SKM-1 (cell line): ENCODE data around the gene ERCC2.

Experiments
- DNase-seq: peaks from one replicate; lab custom pipeline; 2025; ENCODE audit not compliant: unreplicated experiment; lab: John Stamatoyannopoulos, UW

ERCC2 gene

GRCh38 chr19:45402298-45403061 lies 32.1 kb upstream of the ERCC2 start:
- DNase-seq = no peak

DNA sequence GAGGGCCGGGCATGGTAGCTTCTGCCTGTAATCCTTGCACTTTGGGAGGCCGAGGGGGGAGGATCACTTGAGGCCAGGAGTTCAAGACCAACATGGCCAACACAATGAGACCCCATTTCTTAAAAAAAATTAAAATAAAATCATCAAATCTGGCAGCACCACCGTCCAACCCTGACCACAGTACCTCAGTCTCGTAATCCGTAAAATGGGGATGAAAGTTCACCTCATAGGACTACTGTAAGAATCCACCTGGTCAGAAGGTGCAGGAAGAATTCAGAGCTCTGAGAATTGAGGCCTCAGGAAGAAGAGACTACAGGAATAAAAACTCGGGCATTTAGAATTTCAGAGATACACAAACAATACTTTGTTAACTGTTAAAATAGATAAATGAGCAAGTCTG lies 31.4 kb upstream of the ERCC2 start:
- DNase-seq = no peak

DNA sequence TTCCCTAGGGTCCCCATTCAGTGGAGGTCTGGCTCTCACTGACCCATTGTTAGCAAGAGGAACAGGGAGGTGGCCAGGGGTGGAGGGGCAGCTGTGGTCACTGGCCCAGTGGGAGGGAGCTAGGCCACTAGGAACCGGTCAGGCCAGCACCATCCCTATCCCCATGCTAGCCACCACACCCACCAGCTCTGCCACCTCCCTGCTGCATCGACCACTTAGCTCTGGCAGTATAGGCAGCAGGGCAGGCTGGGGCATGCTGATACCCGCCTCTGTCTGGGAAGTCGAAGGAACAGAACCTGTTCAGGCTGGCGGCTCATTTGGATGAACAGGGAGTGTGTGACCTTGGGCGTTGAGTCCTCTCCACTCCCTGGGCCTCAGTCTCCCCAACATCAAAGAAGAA lies 29.8 kb upstream of the ERCC2 start:
- no peak for DNase-seq

DNA sequence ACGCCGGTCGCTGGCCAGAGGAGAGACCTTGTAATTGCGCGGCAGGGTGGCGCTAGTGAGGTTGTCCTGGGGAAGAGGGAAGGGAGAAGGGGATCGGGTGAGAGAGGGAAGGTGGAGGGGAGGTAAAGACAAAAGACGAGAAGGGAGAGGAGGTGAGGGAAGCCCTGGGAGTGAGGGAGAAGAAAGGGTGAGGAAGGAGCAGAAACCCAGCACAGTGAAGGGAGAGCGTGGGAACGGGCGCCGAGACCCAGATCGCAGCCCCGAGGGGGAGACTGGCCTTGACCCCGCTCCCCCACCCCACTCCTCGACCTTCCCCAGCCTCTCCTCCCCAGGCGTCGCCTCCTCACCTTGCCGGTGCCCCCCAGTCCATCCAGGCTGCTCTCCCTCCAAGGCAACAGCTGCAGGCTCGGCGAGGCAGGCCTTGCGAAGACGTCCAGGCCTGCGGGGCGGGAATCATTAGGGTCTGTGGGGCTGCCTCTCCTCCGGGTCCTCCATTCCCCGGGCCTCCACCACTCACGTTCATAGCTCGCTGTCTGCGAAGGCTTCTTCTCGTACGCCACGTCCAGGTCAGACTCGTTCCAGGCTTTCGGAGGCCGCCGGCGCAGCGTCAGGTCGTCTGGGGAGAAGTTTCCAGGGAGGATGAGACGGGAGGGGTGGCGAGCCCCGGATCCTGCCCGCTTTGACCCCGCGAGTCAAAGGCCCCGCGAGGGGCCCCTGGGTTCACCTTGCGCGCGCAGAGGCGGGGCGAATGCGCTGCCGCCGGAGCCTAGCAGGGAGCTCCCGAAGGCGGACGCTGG lies 25.6 kb upstream of the ERCC2 start:
- DNase-seq = no peak

GRCh38 chr19:45391871-45392665 lies 21.7 kb upstream of the ERCC2 start:
- no peak for DNase-seq

DNA sequence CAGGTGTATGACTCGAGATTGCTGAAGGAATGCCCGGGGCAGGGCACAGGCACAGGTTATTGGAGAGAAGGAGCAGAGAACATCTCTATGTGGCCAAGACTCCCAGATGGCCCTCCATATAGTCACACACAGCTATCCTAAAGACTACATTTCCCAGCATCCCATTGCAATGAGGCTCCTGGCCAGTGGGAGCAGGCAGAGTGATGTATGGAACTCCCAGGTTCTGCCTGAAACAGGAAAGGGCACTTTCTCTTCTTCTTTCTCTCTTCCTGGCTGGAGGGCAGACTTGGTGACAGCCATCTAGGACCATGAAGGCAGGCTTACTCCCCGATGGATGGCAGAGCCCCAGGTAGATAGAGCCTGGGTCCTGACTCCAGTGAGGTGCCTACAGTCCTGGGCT lies 21.0 kb upstream of the ERCC2 start:
- DNase-seq = no peak

GRCh38 chr19:45385392-45386221 lies 15.2 kb upstream of the ERCC2 start:
- DNase-seq = no peak

DNA sequence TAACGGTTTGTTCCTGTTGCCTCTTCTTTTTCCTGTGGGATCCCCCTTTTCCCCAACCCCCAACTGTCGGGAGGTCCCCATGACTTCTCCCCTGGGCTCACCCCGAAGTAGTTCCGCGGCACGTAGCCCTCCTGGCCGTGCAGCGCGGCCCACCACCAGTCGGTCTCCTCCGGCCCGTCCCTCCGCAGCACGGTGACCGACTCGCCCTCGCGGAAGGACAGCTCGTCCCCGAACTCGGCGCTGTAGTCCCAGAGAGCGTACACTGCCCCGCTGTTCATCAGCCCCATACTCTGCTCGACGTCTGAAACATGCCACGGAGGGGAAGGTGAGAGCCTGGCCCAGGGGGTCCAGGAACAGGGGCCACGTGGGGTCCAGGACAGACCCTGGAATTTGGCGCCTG lies 12.1 kb upstream of the ERCC2 start:
- DNase-seq = no peak

- no peak for DNase-seq
Observed at GRCh38 chr19:45380107-45380506, 9.7 kb upstream of the ERCC2 start.

DNA sequence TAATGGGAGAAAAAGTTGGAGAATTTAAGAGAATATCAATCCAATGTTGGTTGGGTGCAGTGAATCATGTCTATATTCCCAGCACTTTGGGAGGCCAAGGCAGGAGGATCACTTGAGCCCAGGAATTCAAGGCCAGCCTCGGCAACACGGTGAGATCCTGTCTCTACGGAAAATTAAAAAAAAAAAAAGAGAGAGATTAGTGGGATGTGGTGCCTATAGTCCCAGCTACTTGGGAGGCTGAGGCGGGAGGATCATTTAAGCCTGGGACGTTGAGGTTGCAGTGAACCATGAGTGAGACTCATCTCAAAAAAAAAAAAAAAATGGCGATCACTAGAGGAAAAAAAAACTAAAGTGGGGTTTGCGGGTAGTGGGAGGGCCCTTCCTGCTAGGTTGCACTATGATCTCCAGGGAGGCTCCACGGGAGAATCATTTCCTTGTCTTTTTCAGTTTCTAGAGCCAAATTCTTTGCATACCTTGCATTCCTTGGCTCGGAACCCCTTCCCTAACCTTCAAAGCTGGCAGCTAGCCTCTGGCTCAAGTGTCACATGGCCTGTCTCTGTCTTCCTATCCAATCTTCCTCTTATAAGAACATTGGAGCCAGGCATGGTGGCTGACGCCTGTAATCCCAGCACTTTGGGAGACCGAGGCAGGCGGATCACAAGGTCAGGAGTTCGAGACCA lies 5.8 kb upstream of the ERCC2 start:
- no peak for DNase-seq

- no peak for DNase-seq
Observed at GRCh38 chr19:45368737-45369340, 1.5 kb downstream of the ERCC2 start.

GRCh38 chr19:45368127-45368526 lies 2.2 kb downstream of the ERCC2 start:
- DNase-seq = no peak

GRCh38 chr19:45364696-45365095 lies 5.7 kb downstream of the ERCC2 start:
- DNase-seq = no peak

GRCh38 chr19:45363861-45364459 lies 6.4 kb downstream of the ERCC2 start:
- no peak for DNase-seq

DNA sequence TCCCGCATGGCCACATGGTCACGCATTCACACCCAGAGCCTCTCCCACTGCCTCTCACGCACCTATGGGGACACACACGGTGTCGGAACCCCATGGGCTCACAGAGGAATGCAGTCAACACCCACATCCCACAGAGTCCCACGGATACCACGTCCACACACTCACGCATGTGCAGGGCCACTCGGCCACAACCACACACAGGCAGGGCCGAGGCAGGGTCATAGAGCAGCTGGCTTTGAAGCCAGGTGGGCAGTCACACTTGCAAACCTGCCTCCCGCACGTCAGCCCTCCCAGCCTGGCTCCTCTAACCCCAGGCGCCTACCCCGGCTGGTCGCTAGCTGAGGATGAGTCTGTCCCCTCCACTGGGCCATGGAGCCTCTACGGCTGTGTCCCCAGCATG lies 8.1 kb downstream of the ERCC2 start:
- DNase-seq = no peak

GRCh38 chr19:45361608-45362007 lies 8.8 kb downstream of the ERCC2 start:
- no peak for DNase-seq

DNA sequence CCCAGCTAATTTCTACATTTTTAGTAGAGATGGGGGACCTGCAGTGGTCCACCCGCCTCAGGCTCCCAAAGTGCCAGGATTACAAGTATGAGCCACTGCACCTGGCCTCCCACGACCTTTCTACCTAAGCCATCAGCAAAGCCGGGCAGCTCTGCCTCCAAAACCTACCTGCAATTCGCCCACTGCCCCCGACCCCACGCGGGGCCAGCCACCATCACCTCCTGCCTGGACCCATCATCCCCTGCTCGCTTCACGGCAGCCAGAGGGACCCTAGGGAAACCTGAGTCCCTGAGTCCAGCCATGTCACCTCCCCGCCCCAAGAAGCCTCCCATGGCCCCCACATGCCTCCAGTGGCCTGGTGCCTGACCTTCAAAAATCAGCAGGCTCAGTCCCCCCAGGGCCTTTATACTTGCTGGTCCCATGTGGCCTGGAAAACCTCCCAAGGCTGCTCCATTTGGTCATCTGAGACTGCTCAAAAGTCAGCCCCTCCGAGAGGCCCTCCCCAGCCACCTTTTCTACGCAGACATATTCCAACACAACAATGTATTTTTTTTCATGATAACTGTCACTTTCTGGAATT lies 12.1 kb downstream of the ERCC2 start:
- no peak for DNase-seq

DNA sequence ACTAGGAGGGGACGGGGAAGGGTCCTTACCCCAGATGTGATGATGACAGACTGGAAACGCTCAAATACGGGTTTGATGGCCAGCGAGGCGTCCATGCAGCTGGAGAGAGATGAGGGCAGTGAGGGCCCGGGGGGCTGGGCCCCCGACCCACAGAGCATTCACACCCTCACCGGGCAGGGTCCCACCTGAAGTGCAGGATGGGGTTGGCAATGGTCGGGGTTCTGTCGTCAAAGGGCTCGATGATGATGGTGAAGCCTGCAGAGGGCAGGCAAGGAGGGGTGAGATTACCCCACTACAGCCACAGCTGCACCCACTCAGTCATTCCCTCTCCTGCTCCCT lies 13.0 kb downstream of the ERCC2 start:
- DNase-seq = no peak

- DNase-seq = no peak
Observed at GRCh38 chr19:45356760-45357444, 13.5 kb downstream of the ERCC2 start.
